HEK293 (cell line): ENCODE results near the gene MRPS9.

Experiments
- CTCF ChIA-PET: fragments of 350-600 bp; formaldehyde crosslinking; extraction: SDS; loops from one replicate; lab custom pipeline; 2021; ENCODE audit warnings: antibody characterized with exemption; lab: Yijun Ruan, JAX
- POLR2A ChIA-PET: fragments of 300-600 bp; formaldehyde crosslinking; extraction: SDS; loops from one replicate; lab custom pipeline; 2020; ENCODE audit warnings: antibody characterized with exemption, inconsistent platforms; lab: Yijun Ruan, JAX
- H3K27ac ChIP-seq: fragments of 200-500 bp; sonication (Bioruptor generic); 2 replicates; pipeline ENCODE4 v1.5.1; 2014; ENCODE audit warnings: low read depth, low read length, control low read depth, inconsistent platforms; ENCODE audit errors: extremely low read depth
- H3K36me3 ChIP-seq, 2 experiments: fragments of 200-500 bp in 1 of 2; sonication (Bioruptor generic) in 1 of 2; 1 replicate in 1 of 2; 2 replicates in 1 of 2; pipeline ENCODE4 v1.5.1; 2014 to 2017; ENCODE audit warnings: inconsistent platforms in 2 of 2, low read length in 2 of 2; ENCODE audit not compliant: control insufficient read depth in 2 of 2, insufficient read depth in 1 of 2
- H3K4me1 ChIP-seq: fragments of 200-500 bp; sonication (Bioruptor generic); 2 replicates; pipeline ENCODE4 v1.5.1; 2014; ENCODE audit warnings: mild to moderate bottlenecking, low read length, inconsistent platforms; ENCODE audit not compliant: control insufficient read depth, insufficient read depth
- H3K4me3 ChIP-seq: 2 replicates; pipeline ENCODE4 v1.5.1; 2011; ENCODE audit warnings: low read depth, mild to moderate bottlenecking, control low read depth, low read length, moderate library complexity
- H3K9me3 ChIP-seq: fragments of 200-500 bp; sonication (Bioruptor generic); 2 replicates; pipeline ENCODE4 v1.5.1; 2014; ENCODE audit warnings: low read depth, low read length, inconsistent platforms; ENCODE audit not compliant: control insufficient read depth, insufficient read depth
- GLI2 ChIP-seq: fragments of 450-650 bp; formaldehyde crosslinking; IDR thresholded peaks from 2 replicates; pipeline ENCODE4; 2017; ENCODE audit warnings: missing biosample characterization, missing genetic modification characterization, low read depth, borderline replicate concordance
- KLF7 ChIP-seq: fragments of 450-650 bp; formaldehyde crosslinking; IDR thresholded peaks from 2 replicates; pipeline ENCODE4 v1.5.1; 2016; ENCODE audit warnings: missing biosample characterization, missing genetic modification characterization, borderline replicate concordance
- KLF8 ChIP-seq: fragments of 450-650 bp; formaldehyde crosslinking; IDR thresholded peaks from 2 replicates; pipeline ENCODE4 v1.5.1; 2016; ENCODE audit warnings: missing biosample characterization, missing genetic modification characterization
- SP3 ChIP-seq: fragments of 450-650 bp; formaldehyde crosslinking; IDR thresholded peaks from 2 replicates; pipeline ENCODE4 v1.5.1; 2016; ENCODE audit warnings: missing biosample characterization, missing genetic modification characterization
- TRIM28 ChIP-seq: IDR thresholded peaks from 2 replicates; pipeline ENCODE4 v1.6.1; 2011; ENCODE audit warnings: low read length, control low read depth, borderline replicate concordance
- ZIC2 ChIP-seq: fragments of 450-650 bp; formaldehyde crosslinking; IDR thresholded peaks from 2 replicates; pipeline ENCODE4 v1.5.1; 2016; ENCODE audit warnings: missing biosample characterization, missing genetic modification characterization
- ZNF302 ChIP-seq: fragments of 450-650 bp; formaldehyde crosslinking; IDR thresholded peaks from 2 replicates; pipeline ENCODE4 v1.5.1; 2016; ENCODE audit warnings: missing biosample characterization, missing genetic modification characterization, low read depth
- ZNF404 ChIP-seq: fragments of 450-650 bp; formaldehyde crosslinking; IDR thresholded peaks from 2 replicates; pipeline ENCODE4 v1.5.1; 2017; ENCODE audit warnings: missing biosample characterization, missing genetic modification characterization
- ZNF433 ChIP-seq: fragments of 450-650 bp; formaldehyde crosslinking; IDR thresholded peaks from 2 replicates; pipeline ENCODE4 v1.5.1; 2016; ENCODE audit warnings: missing biosample characterization, missing genetic modification characterization, low read depth
- ZNF514 ChIP-seq: fragments of 450-650 bp; formaldehyde crosslinking; IDR thresholded peaks from 2 replicates; pipeline ENCODE4 v1.5.1; 2016; ENCODE audit warnings: missing biosample characterization, missing genetic modification characterization
- ZNF555 ChIP-seq: fragments of 450-650 bp; formaldehyde crosslinking; conservative IDR thresholded peaks from 2 replicates; pipeline ENCODE4 v1.5.1; 2017; ENCODE audit warnings: missing biosample characterization, mild to moderate bottlenecking, missing genetic modification characterization, inconsistent platforms
- ZNF585B ChIP-seq: fragments of 450-650 bp; formaldehyde crosslinking; IDR thresholded peaks from 2 replicates; pipeline ENCODE4 v1.5.1; 2016; ENCODE audit warnings: missing biosample characterization, missing genetic modification characterization
- ZNF76 ChIP-seq: fragments of 450-650 bp; formaldehyde crosslinking; IDR thresholded peaks from 2 replicates; pipeline ENCODE4; 2016; ENCODE audit warnings: low read depth, missing biosample characterization, missing genetic modification characterization, borderline replicate concordance
- ZNF791 ChIP-seq: fragments of 450-650 bp; formaldehyde crosslinking; IDR thresholded peaks from 2 replicates; pipeline ENCODE4 v1.5.1; 2016; ENCODE audit warnings: missing biosample characterization, missing genetic modification characterization
- TF ChIP-seq, protein P1 (sequence below): fragments of 450-650 bp; formaldehyde crosslinking; IDR thresholded peaks from 2 replicates; pipeline ENCODE4 v1.5.1; 2016; ENCODE audit warnings: missing biosample characterization, missing genetic modification characterization
- TF ChIP-seq, protein P2 (sequence below): fragments of 450-650 bp; formaldehyde crosslinking; IDR thresholded peaks from 2 replicates; pipeline ENCODE4 v1.5.1; 2016; ENCODE audit warnings: missing biosample characterization, missing genetic modification characterization, borderline replicate concordance
- TF ChIP-seq, protein P3 (sequence below): fragments of 450-650 bp; formaldehyde crosslinking; IDR thresholded peaks from 2 replicates; pipeline ENCODE4 v1.5.1; 2016; ENCODE audit warnings: missing biosample characterization, missing genetic modification characterization
- TF ChIP-seq, protein P4 (sequence below): fragments of 450-650 bp; formaldehyde crosslinking; IDR thresholded peaks from 2 replicates; pipeline ENCODE4 v1.5.1; 2017; ENCODE audit warnings: missing biosample characterization, missing genetic modification characterization

MRPS9 gene

DNA sequence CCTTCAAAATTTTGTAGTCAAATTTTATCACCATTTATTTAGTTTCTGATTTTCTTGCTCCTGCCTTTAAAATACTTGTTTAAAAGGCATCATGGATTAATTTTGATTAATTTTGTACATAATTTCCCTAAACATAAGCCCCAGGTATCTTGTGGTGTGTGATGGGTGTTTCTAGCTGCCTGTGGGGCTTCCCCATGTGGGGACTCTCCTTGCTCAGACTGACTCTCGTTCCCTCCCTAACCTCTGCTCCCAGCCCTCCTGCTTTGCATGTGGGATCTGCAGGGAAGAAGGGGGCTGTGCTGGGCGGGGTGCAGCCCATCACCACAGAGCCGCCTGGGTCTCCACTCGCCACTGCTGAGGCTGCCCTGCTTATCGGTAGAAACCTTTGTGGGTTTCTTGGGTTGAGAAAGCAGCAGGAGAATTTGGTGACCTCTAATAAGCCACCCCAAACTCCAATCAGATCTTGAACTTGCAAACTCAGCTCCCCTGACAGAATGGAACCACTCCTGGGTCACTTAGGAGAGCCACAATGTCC is 72.5 kb downstream of the MRPS9 start:
- Histone ChIP-seq H3K9me3 (no peaks in the 10 kb centered on the region), H3K36me3 (no peaks in the 10 kb centered on the region), H3K4me3 (no peak overlapping the region), H3K4me1 (no peaks in the 10 kb centered on the region), H3K27ac (no peak overlapping the region)
- POLR2A ChIA-PET = no interaction called here
- TF ChIP-seq ZNF302 (tag by site-specific recombination) = no peak
- TF ChIP-seq, protein P1, sequence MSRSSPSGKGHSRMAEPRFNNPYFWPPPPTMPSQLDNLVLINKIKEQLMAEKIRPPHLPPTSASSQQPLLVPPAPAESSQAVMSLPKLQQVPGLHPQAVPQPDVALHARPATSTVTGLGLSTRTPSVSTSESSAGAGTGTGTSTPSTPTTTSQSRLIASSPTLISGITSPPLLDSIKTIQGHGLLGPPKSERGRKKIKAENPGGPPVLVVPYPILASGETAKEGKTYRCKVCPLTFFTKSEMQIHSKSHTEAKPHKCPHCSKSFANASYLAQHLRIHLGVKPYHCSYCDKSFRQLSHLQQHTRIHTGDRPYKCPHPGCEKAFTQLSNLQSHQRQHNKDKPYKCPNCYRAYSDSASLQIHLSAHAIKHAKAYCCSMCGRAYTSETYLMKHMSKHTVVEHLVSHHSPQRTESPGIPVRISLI = no peak
- no peak for TF ChIP-seq GLI2 (tag by site-specific recombination)
- TF ChIP-seq ZNF585B = no peak
- no peak for TF ChIP-seq ZNF433 (tag by site-specific recombination)
- no peak for TF ChIP-seq KLF7
- TF ChIP-seq ZIC2 (tag by site-specific recombination) = no peak
- TF ChIP-seq, protein P2, sequence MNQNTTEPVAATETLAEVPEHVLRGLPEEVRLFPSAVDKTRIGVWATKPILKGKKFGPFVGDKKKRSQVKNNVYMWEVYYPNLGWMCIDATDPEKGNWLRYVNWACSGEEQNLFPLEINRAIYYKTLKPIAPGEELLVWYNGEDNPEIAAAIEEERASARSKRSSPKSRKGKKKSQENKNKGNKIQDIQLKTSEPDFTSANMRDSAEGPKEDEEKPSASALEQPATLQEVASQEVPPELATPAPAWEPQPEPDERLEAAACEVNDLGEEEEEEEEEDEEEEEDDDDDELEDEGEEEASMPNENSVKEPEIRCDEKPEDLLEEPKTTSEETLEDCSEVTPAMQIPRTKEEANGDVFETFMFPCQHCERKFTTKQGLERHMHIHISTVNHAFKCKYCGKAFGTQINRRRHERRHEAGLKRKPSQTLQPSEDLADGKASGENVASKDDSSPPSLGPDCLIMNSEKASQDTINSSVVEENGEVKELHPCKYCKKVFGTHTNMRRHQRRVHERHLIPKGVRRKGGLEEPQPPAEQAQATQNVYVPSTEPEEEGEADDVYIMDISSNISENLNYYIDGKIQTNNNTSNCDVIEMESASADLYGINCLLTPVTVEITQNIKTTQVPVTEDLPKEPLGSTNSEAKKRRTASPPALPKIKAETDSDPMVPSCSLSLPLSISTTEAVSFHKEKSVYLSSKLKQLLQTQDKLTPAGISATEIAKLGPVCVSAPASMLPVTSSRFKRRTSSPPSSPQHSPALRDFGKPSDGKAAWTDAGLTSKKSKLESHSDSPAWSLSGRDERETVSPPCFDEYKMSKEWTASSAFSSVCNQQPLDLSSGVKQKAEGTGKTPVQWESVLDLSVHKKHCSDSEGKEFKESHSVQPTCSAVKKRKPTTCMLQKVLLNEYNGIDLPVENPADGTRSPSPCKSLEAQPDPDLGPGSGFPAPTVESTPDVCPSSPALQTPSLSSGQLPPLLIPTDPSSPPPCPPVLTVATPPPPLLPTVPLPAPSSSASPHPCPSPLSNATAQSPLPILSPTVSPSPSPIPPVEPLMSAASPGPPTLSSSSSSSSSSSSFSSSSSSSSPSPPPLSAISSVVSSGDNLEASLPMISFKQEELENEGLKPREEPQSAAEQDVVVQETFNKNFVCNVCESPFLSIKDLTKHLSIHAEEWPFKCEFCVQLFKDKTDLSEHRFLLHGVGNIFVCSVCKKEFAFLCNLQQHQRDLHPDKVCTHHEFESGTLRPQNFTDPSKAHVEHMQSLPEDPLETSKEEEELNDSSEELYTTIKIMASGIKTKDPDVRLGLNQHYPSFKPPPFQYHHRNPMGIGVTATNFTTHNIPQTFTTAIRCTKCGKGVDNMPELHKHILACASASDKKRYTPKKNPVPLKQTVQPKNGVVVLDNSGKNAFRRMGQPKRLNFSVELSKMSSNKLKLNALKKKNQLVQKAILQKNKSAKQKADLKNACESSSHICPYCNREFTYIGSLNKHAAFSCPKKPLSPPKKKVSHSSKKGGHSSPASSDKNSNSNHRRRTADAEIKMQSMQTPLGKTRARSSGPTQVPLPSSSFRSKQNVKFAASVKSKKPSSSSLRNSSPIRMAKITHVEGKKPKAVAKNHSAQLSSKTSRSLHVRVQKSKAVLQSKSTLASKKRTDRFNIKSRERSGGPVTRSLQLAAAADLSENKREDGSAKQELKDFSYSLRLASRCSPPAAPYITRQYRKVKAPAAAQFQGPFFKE = no peak
- TF ChIP-seq KLF8 (tag by site-specific recombination) = no peak
- no peak for TF ChIP-seq ZNF791 (tag by site-specific recombination)
- TF ChIP-seq, protein P3, sequence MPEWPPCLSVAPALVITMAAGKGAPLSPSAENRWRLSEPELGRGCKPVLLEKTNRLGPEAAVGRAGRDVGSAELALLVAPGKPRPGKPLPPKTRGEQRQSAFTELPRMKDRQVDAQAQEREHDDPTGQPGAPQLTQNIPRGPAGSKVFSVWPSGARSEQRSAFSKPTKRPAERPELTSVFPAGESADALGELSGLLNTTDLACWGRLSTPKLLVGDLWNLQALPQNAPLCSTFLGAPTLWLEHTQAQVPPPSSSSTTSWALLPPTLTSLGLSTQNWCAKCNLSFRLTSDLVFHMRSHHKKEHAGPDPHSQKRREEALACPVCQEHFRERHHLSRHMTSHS = no peak
- no peak for TF ChIP-seq ZNF76 (tag by site-specific recombination)
- no peak for TF ChIP-seq ZNF555 (tag by site-specific recombination)
- TF ChIP-seq ZNF404 (tag by site-specific recombination) = no peak
- TF ChIP-seq SP3 (tag by site-specific recombination) = no peak
- TF ChIP-seq TRIM28 = no peak
- no peak for TF ChIP-seq ZNF514 (tag by site-specific recombination)
- TF ChIP-seq, protein P4, sequence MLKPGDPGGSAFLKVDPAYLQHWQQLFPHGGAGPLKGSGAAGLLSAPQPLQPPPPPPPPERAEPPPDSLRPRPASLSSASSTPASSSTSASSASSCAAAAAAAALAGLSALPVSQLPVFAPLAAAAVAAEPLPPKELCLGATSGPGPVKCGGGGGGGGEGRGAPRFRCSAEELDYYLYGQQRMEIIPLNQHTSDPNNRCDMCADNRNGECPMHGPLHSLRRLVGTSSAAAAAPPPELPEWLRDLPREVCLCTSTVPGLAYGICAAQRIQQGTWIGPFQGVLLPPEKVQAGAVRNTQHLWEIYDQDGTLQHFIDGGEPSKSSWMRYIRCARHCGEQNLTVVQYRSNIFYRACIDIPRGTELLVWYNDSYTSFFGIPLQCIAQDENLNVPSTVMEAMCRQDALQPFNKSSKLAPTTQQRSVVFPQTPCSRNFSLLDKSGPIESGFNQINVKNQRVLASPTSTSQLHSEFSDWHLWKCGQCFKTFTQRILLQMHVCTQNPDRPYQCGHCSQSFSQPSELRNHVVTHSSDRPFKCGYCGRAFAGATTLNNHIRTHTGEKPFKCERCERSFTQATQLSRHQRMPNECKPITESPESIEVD (tag by site-specific recombination) = no peak
- CTCF ChIA-PET = interaction anchor here (0.6 to 14.5 kb wide), 3 partner anchors 127 to 186 kb away, joined by 3 to 343 read pairs (median 8); partner anchors contain the start of gene GPR45
